GM10266 (cell line): ENCODE results near the gene RUFY1.

ENCODE experiments used
- DNase-seq: peaks from one replicate; pipeline ENCODE4 v3.0.0; 2012; ENCODE audit errors: extremely low spot score
- CTCF ChIP-seq: IDR thresholded peaks from 2 replicates; pipeline ENCODE4 v1.5.1; 2012; ENCODE audit warnings: mild to moderate bottlenecking, low read depth; ENCODE audit not compliant: control insufficient read depth, insufficient read depth; ENCODE audit errors: missing control alignments

Gene RUFY1

GRCh38 chr5:179608131-179608581, 57.8 kb downstream of the RUFY1 start:
- DNase-seq: no peak
- TF ChIP-seq CTCF: no peak

- no peak for DNase-seq
- TF ChIP-seq CTCF: no peak
Measured at GRCh38 chr5:179609834-179610108, 59.4 kb downstream of the RUFY1 start.

GRCh38 chr5:179610109-179610902, 60.0 kb downstream of the RUFY1 start:
- DNase-seq: no peak

GRCh38 chr5:179610903-179611265, 60.5 kb downstream of the RUFY1 start:
- DNase-seq: no peak
- TF ChIP-seq CTCF: no peak

More at GRCh38 chr5:179610109-179610902, 60.0 kb downstream of the RUFY1 start:
- TF ChIP-seq CTCF: no peak

- TF ChIP-seq CTCF: no peak
- no peak for DNase-seq
Measured at GRCh38 chr5:179612577-179613459, 62.5 kb downstream of the RUFY1 start.

- DNase-seq: no peak
Measured at GRCh38 chr5:179613460-179614071, 63.2 kb downstream of the RUFY1 start.

More at GRCh38 chr5:179613460-179614071, 63.2 kb downstream of the RUFY1 start:
- TF ChIP-seq CTCF: no peak
